HepG2 (cell line): ENCODE data around the gene C2. TPM values are rescaled to one million over a fixed set of nuclear protein-coding genes. Genes with fewer than 3 reads are reported as not detected.

Source experiments
- CREB1 ChIP-seq, 2 experiments: fragments of 450-650 bp in 1 of 2; IDR thresholded peaks; 2 replicates each; pipeline ENCODE4 v1.6.1; 2016 to 2017; ENCODE audit warnings: control low read depth in 1 of 2, mild to moderate bottlenecking in 1 of 2, missing compliant biosample characterization in 1 of 2, missing genetic modification characterization in 1 of 2
- FOXK1 ChIP-seq: sonication (generic); formaldehyde crosslinking; IDR thresholded peaks from 2 replicates; pipeline ENCODE4 v1.4.0; 2020; ENCODE audit warnings: low read depth, missing genetic modification reagents, borderline replicate concordance
- FOXP1 ChIP-seq, 2 experiments: fragments of 450-650 bp in 1 of 2; IDR thresholded peaks; 2 replicates each; pipeline ENCODE4 v1.6.1; 2017 to 2018; ENCODE audit warnings: antibody characterized with exemption in 1 of 2
- GABPB1 ChIP-seq: IDR thresholded peaks from 2 replicates; pipeline ENCODE4 v1.6.1; 2016; ENCODE audit warnings: mild to moderate bottlenecking, missing genetic modification reagents, moderate library complexity, missing compliant biosample characterization
- HMG20B ChIP-seq: conservative IDR thresholded peaks from 2 replicates; pipeline ENCODE4 v1.6.1; 2016; ENCODE audit warnings: missing genetic modification reagents, missing compliant biosample characterization
- JARID2 ChIP-seq: sonication (generic); formaldehyde crosslinking; IDR thresholded peaks from 2 replicates; pipeline ENCODE4 v1.8.1; 2023; ENCODE audit warnings: missing genetic modification reagents, inconsistent platforms; ENCODE audit not compliant: insufficient replicate concordance
- KAT7 ChIP-seq: IDR thresholded peaks from 2 replicates; pipeline ENCODE4 v1.6.1; 2018; ENCODE audit warnings: borderline replicate concordance, missing compliant biosample characterization
- MAFK ChIP-seq, 2 experiments: IDR thresholded peaks in 1 of 2; conservative IDR thresholded peaks in 1 of 2; 2 replicates each; pipeline ENCODE4 v1.6.1; 2011; ENCODE audit warnings: improper control_type of control experiment in 2 of 2, low read length in 2 of 2
- SALL1 ChIP-seq: sonication (generic); formaldehyde crosslinking; IDR thresholded peaks from 2 replicates; pipeline ENCODE4 v1.8.0; 2022; ENCODE audit warnings: mild to moderate bottlenecking, missing genetic modification reagents
- SAP130 ChIP-seq: IDR thresholded peaks from 2 replicates; pipeline ENCODE4 v1.6.1; 2016; ENCODE audit warnings: low read depth
- SMAD3 ChIP-seq: sonication (generic); formaldehyde crosslinking; IDR thresholded peaks from 2 replicates; pipeline ENCODE4 v1.4.0; 2020; ENCODE audit warnings: missing genetic modification reagents
- ZBTB1 ChIP-seq: sonication (generic); formaldehyde crosslinking; IDR thresholded peaks from 2 replicates; pipeline ENCODE4 v1.4.0; 2020; ENCODE audit warnings: missing genetic modification reagents, borderline replicate concordance
- ZEB1 ChIP-seq: IDR thresholded peaks from 2 replicates; pipeline ENCODE4 v1.6.1; 2012; ENCODE audit warnings: mild to moderate bottlenecking, low read depth, inconsistent platforms; ENCODE audit not compliant: insufficient replicate concordance
- ZFX ChIP-seq: sonication (generic); formaldehyde crosslinking; IDR thresholded peaks from 2 replicates; pipeline ENCODE4 v1.4.0; 2020; ENCODE audit warnings: mild to moderate bottlenecking, low read depth, missing genetic modification reagents, moderate library complexity
- ZNF235 ChIP-seq: sonication (generic); formaldehyde crosslinking; IDR thresholded peaks from 2 replicates; pipeline ENCODE4 v1.8.1; 2023; ENCODE audit warnings: mild to moderate bottlenecking, missing genetic modification reagents, borderline replicate concordance
- ZNF33A ChIP-seq: sonication (generic); formaldehyde crosslinking; IDR thresholded peaks from 2 replicates; pipeline ENCODE4 v1.5.1; 2020; ENCODE audit warnings: missing genetic modification reagents, mild to moderate bottlenecking, moderate library complexity, borderline replicate concordance
- ZNF383 ChIP-seq: sonication (generic); formaldehyde crosslinking; IDR thresholded peaks from 2 replicates; pipeline ENCODE4 v1.4.0; 2020; ENCODE audit warnings: missing genetic modification reagents, mild to moderate bottlenecking, borderline replicate concordance
- ZNF788 ChIP-seq: sonication (generic); formaldehyde crosslinking; IDR thresholded peaks from 2 replicates; pipeline ENCODE4 v1.5.0; 2020; ENCODE audit warnings: mild to moderate bottlenecking, missing genetic modification reagents, borderline replicate concordance
- ZNF816 ChIP-seq: sonication (generic); formaldehyde crosslinking; IDR thresholded peaks from 2 replicates; pipeline ENCODE4 v1.8.0; 2022; ENCODE audit warnings: missing genetic modification reagents, mild to moderate bottlenecking, borderline replicate concordance
- polyA plus RNA-seq, 8 experiments: library from polyadenylated mRNA; depleted of rRNA in 3 of 8; stranded (reverse) in 7 of 8; unstranded in 1 of 8; fragments of >200 nt; fragmentation: Illumina TruSeq in 4 of 8; extraction: Trizol in 4 of 8; gene quantifications; 2 replicates each; pipeline versions ENCODE4 v1.2.1 to v1.2.3, GENCODE V29; 2011 to 2016; ENCODE audit warnings: low read depth in 4 of 8, missing spikeins in 1 of 8, mixed read lengths in 1 of 8; ENCODE audit not compliant: insufficient read depth in 1 of 8
- total RNA-seq, 5 experiments: library from RNA; depleted of rRNA; stranded (reverse); fragments of >200 nt; fragmentation: Illumina TruSeq; extraction: Trizol; gene quantifications; 2 replicates each; pipeline ENCODE4 v1.2.3, GENCODE V29; 2016; ENCODE audit warnings: low read depth in 1 of 5
- TF ChIP-seq, protein P1 (sequence below): IDR thresholded peaks from 2 replicates; pipeline ENCODE4 v1.6.1; 2016
- TF ChIP-seq, protein P2 (sequence below): sonication (generic); formaldehyde crosslinking; IDR thresholded peaks from 2 replicates; pipeline ENCODE4 v1.5.0; 2020; ENCODE audit warnings: missing genetic modification reagents
- TF ChIP-seq, protein P3 (sequence below): sonication (generic); formaldehyde crosslinking; IDR thresholded peaks from 2 replicates; pipeline ENCODE4 v1.4.0; 2020; ENCODE audit warnings: missing genetic modification reagents
- TF ChIP-seq, protein P4 (sequence below): sonication (generic); formaldehyde crosslinking; conservative IDR thresholded peaks from 2 replicates; pipeline ENCODE4 v1.4.0; 2020; ENCODE audit warnings: missing genetic modification reagents

C2 gene
- total and polyA plus RNA-seq, 2 of the 13 experiments (the other 11 are each of a cell fraction or from before 2014, with no cell fraction given), result 165 to 307 TPM

DNA sequence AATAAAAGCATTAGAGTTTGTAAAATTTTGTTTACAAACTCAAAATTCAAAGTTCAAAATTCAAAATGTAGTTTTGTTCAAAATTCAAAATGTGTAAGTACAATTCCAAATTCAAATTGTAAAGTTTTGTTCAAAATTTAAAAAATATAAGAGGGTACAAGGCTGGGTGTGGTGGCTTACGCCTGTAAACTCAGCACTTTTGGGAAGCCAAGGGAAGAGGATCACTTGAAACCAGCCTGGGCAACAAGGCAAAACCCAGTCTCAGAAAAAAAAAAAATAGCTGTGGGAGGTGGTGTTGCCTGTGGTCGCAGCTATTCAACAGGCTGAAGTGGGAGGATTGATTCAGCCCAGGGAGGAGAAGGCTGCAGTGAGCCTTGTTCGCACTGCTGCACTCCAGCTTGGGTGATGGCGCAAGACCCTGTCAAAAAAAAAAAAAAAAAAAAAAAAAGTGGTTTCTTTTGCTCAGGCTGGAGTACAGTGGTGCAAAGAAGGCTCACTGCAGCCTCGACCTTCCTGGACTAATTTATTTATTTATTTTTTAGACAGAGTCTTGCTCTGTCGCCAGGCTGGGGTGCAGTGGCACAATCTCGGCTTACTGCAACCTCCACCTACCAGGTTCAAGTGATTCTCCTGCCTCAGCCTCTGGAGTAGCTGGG is 20.2 kb upstream of the C2 start (continued):
- no peak for TF ChIP-seq ZNF383
- TF ChIP-seq, protein P1, sequence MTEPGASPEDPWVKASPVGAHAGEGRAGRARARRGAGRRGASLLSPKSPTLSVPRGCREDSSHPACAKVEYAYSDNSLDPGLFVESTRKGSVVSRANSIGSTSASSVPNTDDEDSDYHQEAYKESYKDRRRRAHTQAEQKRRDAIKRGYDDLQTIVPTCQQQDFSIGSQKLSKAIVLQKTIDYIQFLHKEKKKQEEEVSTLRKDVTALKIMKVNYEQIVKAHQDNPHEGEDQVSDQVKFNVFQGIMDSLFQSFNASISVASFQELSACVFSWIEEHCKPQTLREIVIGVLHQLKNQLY (CRISPR knock-in tag), result no peak
- peak; percentile 40; the same call in 1 of the 2 replicates for TF ChIP-seq SAP130
- no peak for TF ChIP-seq GABPB1 (CRISPR knock-in tag)
- TF ChIP-seq FOXK1 (CRISPR knock-in tag), result 0 out of 2 replicates have a peak, but pooled peaks have one; percentile 17
- TF ChIP-seq CREB1 (IDR thresholded peaks at IDR 0.05), result no peak
- no peak for TF ChIP-seq CREB1 (CRISPR knock-in tag; IDR thresholded peaks at IDR 0.05)
- TF ChIP-seq, protein P2, sequence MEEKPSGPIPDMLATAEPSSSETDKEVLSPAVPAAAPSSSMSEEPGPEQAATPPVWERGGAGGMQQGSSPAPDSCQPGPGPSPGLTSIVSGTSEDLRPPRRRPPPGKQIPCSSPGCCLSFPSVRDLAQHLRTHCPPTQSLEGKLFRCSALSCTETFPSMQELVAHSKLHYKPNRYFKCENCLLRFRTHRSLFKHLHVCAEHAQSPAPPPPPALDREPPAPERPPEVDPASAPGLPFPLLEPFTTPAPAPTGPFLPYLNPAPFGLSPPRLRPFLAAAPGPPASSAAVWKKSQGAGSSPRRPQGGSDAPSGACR, result 0 out of 2 replicates have a peak, but pooled peaks have one; percentile 36
- TF ChIP-seq SMAD3 (CRISPR knock-in tag), result no peak
- no peak for TF ChIP-seq ZFX (CRISPR knock-in tag)
- no peak for TF ChIP-seq ZEB1
- TF ChIP-seq FOXP1 (IDR thresholded peaks at IDR 0.05), result no peak
- no peak for TF ChIP-seq FOXP1 (CRISPR knock-in tag; IDR thresholded peaks at IDR 0.05)
- TF ChIP-seq, protein P3, sequence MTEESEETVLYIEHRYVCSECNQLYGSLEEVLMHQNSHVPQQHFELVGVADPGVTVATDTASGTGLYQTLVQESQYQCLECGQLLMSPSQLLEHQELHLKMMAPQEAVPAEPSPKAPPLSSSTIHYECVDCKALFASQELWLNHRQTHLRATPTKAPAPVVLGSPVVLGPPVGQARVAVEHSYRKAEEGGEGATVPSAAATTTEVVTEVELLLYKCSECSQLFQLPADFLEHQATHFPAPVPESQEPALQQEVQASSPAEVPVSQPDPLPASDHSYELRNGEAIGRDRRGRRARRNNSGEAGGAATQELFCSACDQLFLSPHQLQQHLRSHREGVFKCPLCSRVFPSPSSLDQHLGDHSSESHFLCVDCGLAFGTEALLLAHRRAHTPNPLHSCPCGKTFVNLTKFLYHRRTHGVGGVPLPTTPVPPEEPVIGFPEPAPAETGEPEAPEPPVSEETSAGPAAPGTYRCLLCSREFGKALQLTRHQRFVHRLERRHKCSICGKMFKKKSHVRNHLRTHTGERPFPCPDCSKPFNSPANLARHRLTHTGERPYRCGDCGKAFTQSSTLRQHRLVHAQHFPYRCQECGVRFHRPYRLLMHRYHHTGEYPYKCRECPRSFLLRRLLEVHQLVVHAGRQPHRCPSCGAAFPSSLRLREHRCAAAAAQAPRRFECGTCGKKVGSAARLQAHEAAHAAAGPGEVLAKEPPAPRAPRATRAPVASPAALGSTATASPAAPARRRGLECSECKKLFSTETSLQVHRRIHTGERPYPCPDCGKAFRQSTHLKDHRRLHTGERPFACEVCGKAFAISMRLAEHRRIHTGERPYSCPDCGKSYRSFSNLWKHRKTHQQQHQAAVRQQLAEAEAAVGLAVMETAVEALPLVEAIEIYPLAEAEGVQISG (CRISPR knock-in tag), result no peak
- peak; percentile 14; the same call in 1 of the 2 replicates for TF ChIP-seq SALL1 (CRISPR knock-in tag)
- TF ChIP-seq ZNF33A (CRISPR knock-in tag), result no peak
- no peak for TF ChIP-seq ZNF235 (CRISPR knock-in tag)
- peak; percentile 21; the same call in 1 of the 2 replicates for TF ChIP-seq ZNF788 (CRISPR knock-in tag)
- TF ChIP-seq, protein P4, sequence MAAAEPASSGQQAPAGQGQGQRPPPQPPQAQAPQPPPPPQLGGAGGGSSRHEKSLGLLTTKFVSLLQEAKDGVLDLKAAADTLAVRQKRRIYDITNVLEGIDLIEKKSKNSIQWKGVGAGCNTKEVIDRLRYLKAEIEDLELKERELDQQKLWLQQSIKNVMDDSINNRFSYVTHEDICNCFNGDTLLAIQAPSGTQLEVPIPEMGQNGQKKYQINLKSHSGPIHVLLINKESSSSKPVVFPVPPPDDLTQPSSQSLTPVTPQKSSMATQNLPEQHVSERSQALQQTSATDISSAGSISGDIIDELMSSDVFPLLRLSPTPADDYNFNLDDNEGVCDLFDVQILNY (CRISPR knock-in tag), result no peak
- no peak for TF ChIP-seq HMG20B (CRISPR knock-in tag)
- TF ChIP-seq MAFK (conservative IDR thresholded peaks at IDR 0.05 in 1 of 2, IDR thresholded peaks at IDR 0.05 in 1 of 2; ENCODE audit: low read length in 2 of 2), result peak in 1 of 2 experiments; percentile 1; a peak in 1 of 4 replicates
- TF ChIP-seq KAT7 (CRISPR knock-in tag), result no peak
- no peak for TF ChIP-seq ZBTB1 (CRISPR knock-in tag)
- TF ChIP-seq ZNF816, result no peak
- TF ChIP-seq JARID2 (CRISPR knock-in tag), result no peak
